ENCODE data around the gene SVIL.

- TF ChIP-seq, protein P1, sequence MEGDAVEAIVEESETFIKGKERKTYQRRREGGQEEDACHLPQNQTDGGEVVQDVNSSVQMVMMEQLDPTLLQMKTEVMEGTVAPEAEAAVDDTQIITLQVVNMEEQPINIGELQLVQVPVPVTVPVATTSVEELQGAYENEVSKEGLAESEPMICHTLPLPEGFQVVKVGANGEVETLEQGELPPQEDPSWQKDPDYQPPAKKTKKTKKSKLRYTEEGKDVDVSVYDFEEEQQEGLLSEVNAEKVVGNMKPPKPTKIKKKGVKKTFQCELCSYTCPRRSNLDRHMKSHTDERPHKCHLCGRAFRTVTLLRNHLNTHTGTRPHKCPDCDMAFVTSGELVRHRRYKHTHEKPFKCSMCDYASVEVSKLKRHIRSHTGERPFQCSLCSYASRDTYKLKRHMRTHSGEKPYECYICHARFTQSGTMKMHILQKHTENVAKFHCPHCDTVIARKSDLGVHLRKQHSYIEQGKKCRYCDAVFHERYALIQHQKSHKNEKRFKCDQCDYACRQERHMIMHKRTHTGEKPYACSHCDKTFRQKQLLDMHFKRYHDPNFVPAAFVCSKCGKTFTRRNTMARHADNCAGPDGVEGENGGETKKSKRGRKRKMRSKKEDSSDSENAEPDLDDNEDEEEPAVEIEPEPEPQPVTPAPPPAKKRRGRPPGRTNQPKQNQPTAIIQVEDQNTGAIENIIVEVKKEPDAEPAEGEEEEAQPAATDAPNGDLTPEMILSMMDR (optimal IDR thresholded peaks at IDR 0.05 in 1 of 3, IDR thresholded peaks at IDR 0.05 in 1 of 3, conservative IDR thresholded peaks at IDR 0.05 in 1 of 3; ENCODE audit: extremely low read depth in 1 of 3, insufficient read depth in 2 of 3, low read length in 3 of 3), result no peak
- TF ChIP-seq EZH2 (IDR thresholded peaks at IDR 0.05; ENCODE audit: low read length), result no peak
These were observed 12.7 kb upstream of the SVIL start for GRCh38 chr10:29647478-29647877.

Measured in keratinocyte (primary cell).